Retina (tissue), 1 donor: Measurements from ENCODE around the gene RETSAT.
"Not testable (repeated sequence)": the region's sequence is repeated elsewhere in the genome, so short reads cannot be mapped to it uniquely, and the experiment has no call there.

Source experiments
- DNase-seq: peaks from one replicate; pipeline ENCODE4 v3.0.0-alpha.2; 2016

RETSAT gene

GRCh38 chr2:85377083-85377482, 22.8 kb upstream of the RETSAT start:
- no peak for DNase-seq

GRCh38 chr2:85376291-85377065, 22.1 kb upstream of the RETSAT start:
- DNase-seq: no peak

- DNase-seq: no peak
These were observed 16.7 kb upstream of the RETSAT start for GRCh38 chr2:85371045-85371444.

GRCh38 chr2:85369500-85369899, 15.2 kb upstream of the RETSAT start:
- no peak for DNase-seq

- DNase-seq: no peak
These were observed 14.6 kb upstream of the RETSAT start for GRCh38 chr2:85368921-85369320.

- DNase-seq: no peak
These were observed 12.9 kb upstream of the RETSAT start for GRCh38 chr2:85367180-85367579.

GRCh38 chr2:85362653-85363387, 8.5 kb upstream of the RETSAT start:
- not testable (repeated sequence) for DNase-seq

GRCh38 chr2:85357736-85358135, 3.4 kb upstream of the RETSAT start:
- DNase-seq: no peak

GRCh38 chr2:85356186-85356585, 1.9 kb upstream of the RETSAT start:
- no peak for DNase-seq

- DNase-seq: no peak
These were observed 1.2 kb upstream of the RETSAT start for GRCh38 chr2:85355521-85355920.

- no peak for DNase-seq
These were observed 714 bp upstream of the RETSAT start for GRCh38 chr2:85355073-85355410.

GRCh38 chr2:85353876-85354285, 447 bp downstream of the RETSAT start:
- DNase-seq: peak; percentile 2

- DNase-seq: no peak
These were observed 6.7 kb downstream of the RETSAT start for GRCh38 chr2:85347599-85347998.

- no peak for DNase-seq
These were observed 9.9 kb downstream of the RETSAT start for GRCh38 chr2:85344356-85344954.

- not testable (repeated sequence) for DNase-seq
These were observed 11.0 kb downstream of the RETSAT start for GRCh38 chr2:85343207-85343895.

GRCh38 chr2:85342156-85342555, 12.2 kb downstream of the RETSAT start:
- DNase-seq: no peak

- no peak for DNase-seq
These were observed 12.9 kb downstream of the RETSAT start for GRCh38 chr2:85341269-85342029.

GRCh38 chr2:85340034-85340892, 14.1 kb downstream of the RETSAT start:
- no peak for DNase-seq

- DNase-seq: no peak
These were observed 19.4 kb downstream of the RETSAT start for GRCh38 chr2:85334928-85335327.

GRCh38 chr2:85333877-85334276, 20.5 kb downstream of the RETSAT start:
- DNase-seq: not testable (repeated sequence)

- DNase-seq: no peak
These were observed 23.3 kb downstream of the RETSAT start for GRCh38 chr2:85330839-85331636.
